ENCODE data around the gene TMEM187.
A peak's percentile ranks its signal among the peaks of the same experiment; 100 is the strongest.

The TMEM187 gene

GRCh38 chrX:154019633-154020528 lies 47.3 kb downstream of the TMEM187 start, which contains the start of gene IRAK1:
TSS of gene IRAK1 (minus strand) at chrX:154019902. CDS start at chrX:154019812, 90 bp downstream.
- peak; percentile 65 for DNase-seq (ENCODE audit: low spot score)

GRCh38 chrX:154020536-154021115 lies 48.1 kb downstream of the TMEM187 start:
- DNase-seq (ENCODE audit: low spot score): no peak

- DNase-seq (ENCODE audit: low spot score): no peak
Measured at GRCh38 chrX:154021131-154021611, 48.6 kb downstream of the TMEM187 start.

- DNase-seq (ENCODE audit: low spot score): no peak
Measured at GRCh38 chrX:154022108-154022507, 49.6 kb downstream of the TMEM187 start.

GRCh38 chrX:154023276-154024000 lies 50.9 kb downstream of the TMEM187 start:
- DNase-seq (ENCODE audit: low spot score): no peak

GRCh38 chrX:154024271-154024670 lies 51.7 kb downstream of the TMEM187 start:
- DNase-seq (ENCODE audit: low spot score): no peak

GRCh38 chrX:154025230-154025629 lies 52.7 kb downstream of the TMEM187 start:
- DNase-seq (ENCODE audit: low spot score): no peak

GRCh38 chrX:154026136-154027021 lies 53.8 kb downstream of the TMEM187 start:
- DNase-seq (ENCODE audit: low spot score): no peak

- no peak for DNase-seq (ENCODE audit: low spot score)
Measured at GRCh38 chrX:154027022-154027402, 54.5 kb downstream of the TMEM187 start.

- DNase-seq (ENCODE audit: low spot score): no peak
Measured at GRCh38 chrX:154027986-154028385, 55.4 kb downstream of the TMEM187 start.

- no peak for DNase-seq (ENCODE audit: low spot score)
Measured at GRCh38 chrX:154028502-154029184, 56.1 kb downstream of the TMEM187 start.

- no peak for DNase-seq (ENCODE audit: low spot score)
Measured at GRCh38 chrX:154029439-154029838, 56.9 kb downstream of the TMEM187 start.

GRCh38 chrX:154030266-154030665 lies 57.7 kb downstream of the TMEM187 start:
- no peak for DNase-seq (ENCODE audit: low spot score)

GRCh38 chrX:154030715-154031305 lies 58.3 kb downstream of the TMEM187 start:
- no peak for DNase-seq (ENCODE audit: low spot score)

GRCh38 chrX:154032160-154032559 lies 59.6 kb downstream of the TMEM187 start:
- no peak for DNase-seq (ENCODE audit: low spot score)

- no peak for DNase-seq (ENCODE audit: low spot score)
Measured at GRCh38 chrX:154032653-154033052, 60.1 kb downstream of the TMEM187 start.
